ENCODE results near the gene SRCIN1. TPM values are rescaled to one million over a fixed set of nuclear protein-coding genes. Genes with fewer than 3 reads are reported as not detected.
"Not testable (repeated sequence)": the region's sequence is repeated elsewhere in the genome, so short reads cannot be mapped to it uniquely, and the experiment has no call there.

SRCIN1 gene
- total RNA-seq, 1 donor from 2014 or later = 0.05 TPM

- not testable (repeated sequence) for H3K27me3 Mint-ChIP-seq (ENCODE audit: unreplicated experiment); H3K4me1 Mint-ChIP-seq (ENCODE audit: unreplicated experiment)
These were observed 106.5 kb downstream of the SRCIN1 start for GRCh38 chr17:38499230-38499629.

GRCh38 chr17:38498353-38498752 lies 107.4 kb downstream of the SRCIN1 start:
- Mint-ChIP-seq H3K9me3 (ENCODE audit: unreplicated experiment) (no peaks in the 10 kb centered on the region), H3K27me3 (ENCODE audit: unreplicated experiment) (no peaks in the 10 kb centered on the region), H3K36me3 (ENCODE audit: unreplicated experiment) (peaks cover 50% of the 10 kb centered on the region), H3K27ac (ENCODE audit: unreplicated experiment) (no peak overlapping the region), H3K4me3 (ENCODE audit: unreplicated experiment) (no peak overlapping the region), H3K4me1 (ENCODE audit: unreplicated experiment) (no peaks in the 10 kb centered on the region)
- DNase-seq (ENCODE audit: extremely low spot score, unreplicated experiment) = no peak
- no peak for TF ChIP-seq CTCF (IDR thresholded peaks at IDR 0.05)

More at GRCh38 chr17:38499230-38499629, 106.5 kb downstream of the SRCIN1 start:
- not testable (repeated sequence) for H3K27ac Mint-ChIP-seq (ENCODE audit: unreplicated experiment); DNase-seq (ENCODE audit: extremely low spot score, unreplicated experiment); H3K4me3 Mint-ChIP-seq (ENCODE audit: unreplicated experiment); H3K9me3 Mint-ChIP-seq (ENCODE audit: unreplicated experiment)
- peaks cover 51% of the 10 kb centered on the region for H3K36me3 Mint-ChIP-seq (ENCODE audit: unreplicated experiment)

GRCh38 chr17:38497656-38498055 lies 108.1 kb downstream of the SRCIN1 start:
- DNase-seq (ENCODE audit: extremely low spot score, unreplicated experiment); H3K4me1 Mint-ChIP-seq (ENCODE audit: unreplicated experiment); H3K9me3 Mint-ChIP-seq (ENCODE audit: unreplicated experiment); H3K4me3 Mint-ChIP-seq (ENCODE audit: unreplicated experiment); H3K27me3 Mint-ChIP-seq (ENCODE audit: unreplicated experiment): not testable (repeated sequence)
- peak overlapping the region; percentile 23 for H3K27ac Mint-ChIP-seq (ENCODE audit: unreplicated experiment)
- peaks cover 47% of the 10 kb centered on the region for H3K36me3 Mint-ChIP-seq (ENCODE audit: unreplicated experiment)

- not testable (repeated sequence) for H3K4me1 Mint-ChIP-seq (ENCODE audit: unreplicated experiment)
- H3K36me3 Mint-ChIP-seq (ENCODE audit: unreplicated experiment) = peaks cover 53% of the 10 kb centered on the region
These were observed 111.6 kb downstream of the SRCIN1 start for GRCh38 chr17:38494152-38494551.

GRCh38 chr17:38492067-38493040 lies 113.4 kb downstream of the SRCIN1 start:
- H3K27me3 Mint-ChIP-seq (ENCODE audit: unreplicated experiment); H3K4me1 Mint-ChIP-seq (ENCODE audit: unreplicated experiment); H3K9me3 Mint-ChIP-seq (ENCODE audit: unreplicated experiment); H3K4me3 Mint-ChIP-seq (ENCODE audit: unreplicated experiment): not testable (repeated sequence)
- TF ChIP-seq CTCF (IDR thresholded peaks at IDR 0.05) = peak; percentile 58
- DNase-seq (ENCODE audit: extremely low spot score, unreplicated experiment) = peak; percentile 97
- Mint-ChIP-seq H3K36me3 (ENCODE audit: unreplicated experiment) (peaks cover 54% of the 10 kb centered on the region), H3K27ac (ENCODE audit: unreplicated experiment) (peak overlapping the region; percentile 41)

More at GRCh38 chr17:38494152-38494551, 111.6 kb downstream of the SRCIN1 start:
- not testable (repeated sequence) for H3K4me3 Mint-ChIP-seq (ENCODE audit: unreplicated experiment); H3K27ac Mint-ChIP-seq (ENCODE audit: unreplicated experiment); H3K27me3 Mint-ChIP-seq (ENCODE audit: unreplicated experiment); H3K9me3 Mint-ChIP-seq (ENCODE audit: unreplicated experiment); DNase-seq (ENCODE audit: extremely low spot score, unreplicated experiment)

- H3K27me3 Mint-ChIP-seq (ENCODE audit: unreplicated experiment); DNase-seq (ENCODE audit: extremely low spot score, unreplicated experiment); H3K9me3 Mint-ChIP-seq (ENCODE audit: unreplicated experiment); H3K4me3 Mint-ChIP-seq (ENCODE audit: unreplicated experiment); H3K4me1 Mint-ChIP-seq (ENCODE audit: unreplicated experiment): not testable (repeated sequence)
- peak overlapping the region; percentile 41 for H3K27ac Mint-ChIP-seq (ENCODE audit: unreplicated experiment)
- H3K36me3 Mint-ChIP-seq (ENCODE audit: unreplicated experiment) = peaks cover 56% of the 10 kb centered on the region
These were observed 114.2 kb downstream of the SRCIN1 start for GRCh38 chr17:38491346-38492066.

- not testable (repeated sequence) for DNase-seq (ENCODE audit: extremely low spot score, unreplicated experiment); H3K4me3 Mint-ChIP-seq (ENCODE audit: unreplicated experiment); H3K27me3 Mint-ChIP-seq (ENCODE audit: unreplicated experiment); H3K27ac Mint-ChIP-seq (ENCODE audit: unreplicated experiment); H3K9me3 Mint-ChIP-seq (ENCODE audit: unreplicated experiment)
- Mint-ChIP-seq H3K36me3 (ENCODE audit: unreplicated experiment) (peaks cover 54% of the 10 kb centered on the region), H3K4me1 (ENCODE audit: unreplicated experiment) (peaks cover 13% of the 10 kb centered on the region)
These were observed 116.0 kb downstream of the SRCIN1 start for GRCh38 chr17:38489774-38490173.

- H3K4me1 Mint-ChIP-seq (ENCODE audit: unreplicated experiment) = peaks cover 39% of the 10 kb centered on the region
- H3K27me3 Mint-ChIP-seq (ENCODE audit: unreplicated experiment); H3K4me3 Mint-ChIP-seq (ENCODE audit: unreplicated experiment); H3K9me3 Mint-ChIP-seq (ENCODE audit: unreplicated experiment); DNase-seq (ENCODE audit: extremely low spot score, unreplicated experiment): not testable (repeated sequence)
- H3K27ac Mint-ChIP-seq (ENCODE audit: unreplicated experiment) = peak overlapping the region; percentile 74
- H3K36me3 Mint-ChIP-seq (ENCODE audit: unreplicated experiment) = peaks cover 47% of the 10 kb centered on the region
These were observed 120.0 kb downstream of the SRCIN1 start for GRCh38 chr17:38485681-38486298.

All from osteocyte (in vitro differentiated cells).